SKM-1 (cell line): ENCODE measurements around the gene DMBT1.

Experiments used
- DNase-seq: peaks from one replicate; lab custom pipeline; 2025; ENCODE audit not compliant: unreplicated experiment; lab: John Stamatoyannopoulos, UW

The DMBT1 gene

GRCh38 chr10:122548407-122549085 is 12.0 kb upstream of the DMBT1 start:
- no peak for DNase-seq

- no peak for DNase-seq
Observed at GRCh38 chr10:122549636-122550035, 10.9 kb upstream of the DMBT1 start.

DNA sequence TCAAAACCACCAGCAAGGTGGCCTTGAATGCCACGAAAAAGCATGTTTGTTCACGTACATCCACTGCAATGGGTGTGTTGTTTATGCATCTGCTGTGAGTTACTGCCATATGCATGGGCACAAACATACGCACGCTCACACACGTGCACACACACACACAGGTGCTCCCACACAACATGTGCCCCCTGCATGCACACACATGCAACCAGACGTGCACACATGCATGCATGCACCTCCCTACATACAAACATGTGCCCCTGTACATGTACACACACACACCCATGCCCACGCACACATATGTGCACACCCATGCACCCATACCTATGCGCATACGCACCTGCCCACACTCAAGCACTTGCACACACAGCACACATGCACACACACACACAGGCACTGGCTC is 10.1 kb upstream of the DMBT1 start:
- DNase-seq: no peak

DNA sequence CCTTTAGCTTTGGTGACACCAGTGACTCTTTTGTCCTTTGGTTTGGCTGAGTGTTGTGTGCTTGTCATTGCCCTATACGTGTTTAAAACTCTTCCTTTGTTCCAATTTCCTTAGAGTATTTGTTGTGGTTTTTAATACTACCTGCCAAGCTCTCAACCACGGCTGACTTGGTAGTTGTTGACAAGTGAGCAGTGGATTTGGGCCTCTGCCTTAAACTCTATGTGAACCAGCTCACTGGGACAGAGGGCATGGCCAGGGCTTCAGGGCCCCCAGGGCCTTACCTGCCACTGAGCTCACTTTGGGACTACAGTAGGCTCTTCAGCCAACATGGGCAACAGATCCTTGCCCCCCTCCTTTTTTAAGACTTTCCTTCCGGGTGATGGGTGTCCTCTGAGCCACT is 9.6 kb upstream of the DMBT1 start:
- DNase-seq: no peak

- DNase-seq: no peak
Observed at GRCh38 chr10:122551450-122551849, 9.1 kb upstream of the DMBT1 start.

- no peak for DNase-seq
Observed at GRCh38 chr10:122553341-122553740, 7.2 kb upstream of the DMBT1 start.

- DNase-seq: no peak
Observed at GRCh38 chr10:122554131-122555036, 6.2 kb upstream of the DMBT1 start.

DNA sequence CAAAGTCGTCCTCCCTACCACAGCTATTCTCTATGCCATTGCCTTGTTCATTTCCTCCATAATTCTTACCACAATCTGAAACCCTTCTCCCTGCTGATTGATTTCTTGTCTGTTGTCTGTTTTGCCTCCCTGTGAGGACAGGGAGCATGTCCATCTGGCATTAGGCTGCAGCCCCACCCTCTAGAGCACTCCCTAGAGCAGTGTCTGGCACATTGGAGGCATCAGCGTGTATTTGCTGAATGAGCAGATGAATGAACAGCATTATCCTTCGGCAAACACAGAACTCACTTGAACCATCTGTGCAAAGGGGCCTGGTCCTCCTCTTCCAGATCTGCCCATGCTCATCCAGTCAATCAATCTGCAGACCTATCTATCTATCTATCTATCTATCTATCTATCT is 5.1 kb upstream of the DMBT1 start:
- no peak for DNase-seq

- no peak for DNase-seq
Observed at GRCh38 chr10:122557516-122557915, 3.0 kb upstream of the DMBT1 start.

- no peak for DNase-seq
Observed at GRCh38 chr10:122558452-122558851, 2.1 kb upstream of the DMBT1 start.

GRCh38 chr10:122559228-122559627 is 1.3 kb upstream of the DMBT1 start:
- no peak for DNase-seq

GRCh38 chr10:122561212-122561611 is 658 bp downstream of the DMBT1 start:
- no peak for DNase-seq

- no peak for DNase-seq
Observed at GRCh38 chr10:122561792-122562191, 1.2 kb downstream of the DMBT1 start.

GRCh38 chr10:122564980-122565379 is 4.4 kb downstream of the DMBT1 start:
- DNase-seq: no peak

GRCh38 chr10:122565766-122566206 is 5.2 kb downstream of the DMBT1 start:
- DNase-seq: peak; percentile 3

GRCh38 chr10:122566632-122567031 is 6.1 kb downstream of the DMBT1 start:
- no peak for DNase-seq

DNA sequence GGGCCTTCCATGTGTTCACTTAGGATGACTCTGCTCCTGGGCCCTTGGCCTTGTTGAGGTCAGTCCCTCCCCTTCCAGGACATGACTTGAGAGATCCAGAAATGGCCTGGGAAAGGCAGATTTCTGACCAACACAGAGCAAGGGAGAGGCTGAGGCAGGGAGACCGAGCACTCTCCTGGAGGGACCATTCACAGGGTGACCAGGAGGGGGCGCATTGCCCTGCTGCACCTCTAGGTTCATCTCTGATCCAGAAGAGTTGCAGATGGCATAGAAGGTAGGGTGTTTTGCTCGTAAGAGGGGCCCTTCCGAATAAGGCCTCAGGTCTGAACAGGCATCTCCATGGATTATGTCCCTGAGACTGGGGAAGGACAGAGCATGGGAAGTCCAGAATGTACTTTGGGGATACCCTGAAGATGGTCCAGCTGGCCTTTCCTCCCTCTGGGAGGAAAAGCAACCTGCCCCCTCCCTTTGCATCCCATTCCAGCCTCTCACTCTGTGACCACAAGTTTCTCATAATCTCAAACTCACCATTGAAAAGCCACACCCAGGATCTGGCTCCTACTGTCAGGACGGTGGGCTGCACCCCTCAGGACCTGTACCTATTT is 6.6 kb downstream of the DMBT1 start:
- DNase-seq: peak; percentile 3

- DNase-seq: no peak
Observed at GRCh38 chr10:122568551-122568950, 8.0 kb downstream of the DMBT1 start.

GRCh38 chr10:122570920-122571319 is 10.4 kb downstream of the DMBT1 start:
- DNase-seq: no peak

- no peak for DNase-seq
Observed at GRCh38 chr10:122571892-122572291, 11.3 kb downstream of the DMBT1 start.

GRCh38 chr10:122575776-122576175 is 15.2 kb downstream of the DMBT1 start:
- no peak for DNase-seq

GRCh38 chr10:122576291-122576690 is 15.7 kb downstream of the DMBT1 start:
- DNase-seq: no peak
